ENCODE data around the gene AKAP13.

DNA sequence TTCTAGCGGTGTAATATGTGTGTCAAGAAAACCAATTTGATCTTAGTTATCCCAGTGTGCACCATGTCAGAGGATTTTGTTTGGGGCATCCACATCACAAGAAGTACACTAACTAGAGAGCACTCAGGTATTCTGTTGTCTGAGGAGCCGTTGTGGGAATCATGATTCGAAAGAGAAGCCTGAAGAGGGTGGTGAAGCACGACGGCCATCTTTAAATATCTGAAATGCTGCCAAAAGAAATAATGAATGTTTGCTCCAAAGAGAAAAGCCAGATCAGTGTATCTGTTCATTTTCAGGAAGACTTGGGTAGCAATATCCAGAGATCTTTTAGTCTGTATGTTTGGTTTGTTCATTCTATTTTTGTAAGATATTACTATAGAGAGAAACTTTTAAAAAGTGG lies 233.7 kb downstream of the AKAP13 start:
- TF ChIP-seq, protein P1, sequence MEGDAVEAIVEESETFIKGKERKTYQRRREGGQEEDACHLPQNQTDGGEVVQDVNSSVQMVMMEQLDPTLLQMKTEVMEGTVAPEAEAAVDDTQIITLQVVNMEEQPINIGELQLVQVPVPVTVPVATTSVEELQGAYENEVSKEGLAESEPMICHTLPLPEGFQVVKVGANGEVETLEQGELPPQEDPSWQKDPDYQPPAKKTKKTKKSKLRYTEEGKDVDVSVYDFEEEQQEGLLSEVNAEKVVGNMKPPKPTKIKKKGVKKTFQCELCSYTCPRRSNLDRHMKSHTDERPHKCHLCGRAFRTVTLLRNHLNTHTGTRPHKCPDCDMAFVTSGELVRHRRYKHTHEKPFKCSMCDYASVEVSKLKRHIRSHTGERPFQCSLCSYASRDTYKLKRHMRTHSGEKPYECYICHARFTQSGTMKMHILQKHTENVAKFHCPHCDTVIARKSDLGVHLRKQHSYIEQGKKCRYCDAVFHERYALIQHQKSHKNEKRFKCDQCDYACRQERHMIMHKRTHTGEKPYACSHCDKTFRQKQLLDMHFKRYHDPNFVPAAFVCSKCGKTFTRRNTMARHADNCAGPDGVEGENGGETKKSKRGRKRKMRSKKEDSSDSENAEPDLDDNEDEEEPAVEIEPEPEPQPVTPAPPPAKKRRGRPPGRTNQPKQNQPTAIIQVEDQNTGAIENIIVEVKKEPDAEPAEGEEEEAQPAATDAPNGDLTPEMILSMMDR (IDR thresholded peaks at IDR 0.05), result no peak
- no peak for TF ChIP-seq POLR2AphosphoS5 (IDR thresholded peaks at IDR 0.05)

Data from breast epithelium (tissue), 3 donors.